NT2/D1 (cell line): Measurements from ENCODE around the gene KRT39.

Source experiments
- DNase-seq: peaks from one replicate; pipeline ENCODE4 v3.0.0-alpha.2; 2011; ENCODE audit warnings: low read depth, low spot score
- H3K27me3 ChIP-seq: 2 replicates; pipeline ENCODE4 v1.6.0; 2011; ENCODE audit warnings: mild to moderate bottlenecking; ENCODE audit not compliant: insufficient read length, insufficient read depth
- H3K36me3 ChIP-seq: 2 replicates; pipeline ENCODE4 v1.6.1; 2011; ENCODE audit warnings: mild to moderate bottlenecking, low read length, mixed read lengths; ENCODE audit not compliant: insufficient read depth, insufficient read length
- H3K4me1 ChIP-seq: 2 replicates; pipeline ENCODE4 v1.5.1; 2011; ENCODE audit not compliant: insufficient read depth, insufficient read length
- H3K4me3 ChIP-seq: 2 replicates; pipeline ENCODE4 v1.5.1; 2011; ENCODE audit warnings: low read depth; ENCODE audit not compliant: insufficient read length
- H3K9ac ChIP-seq: 2 replicates; pipeline ENCODE4 v1.6.0; 2011; ENCODE audit warnings: low read depth; ENCODE audit not compliant: insufficient read length
- H3K9me3 ChIP-seq: 2 replicates; pipeline ENCODE4 v1.5.1; 2011; ENCODE audit warnings: mild to moderate bottlenecking, low read length; ENCODE audit not compliant: insufficient read depth
- SUZ12 ChIP-seq: IDR thresholded peaks from 2 replicates; pipeline ENCODE4 v1.6.1; 2011; ENCODE audit not compliant: insufficient read length, insufficient read depth; ENCODE audit errors: extremely low read depth
- YY1 ChIP-seq: IDR thresholded peaks from 2 replicates; pipeline ENCODE4 v1.6.1; 2011; ENCODE audit not compliant: insufficient read length, insufficient read depth
- ZNF274 ChIP-seq: IDR thresholded peaks from 2 replicates; pipeline ENCODE4 v1.6.1; 2011; ENCODE audit warnings: mild to moderate bottlenecking, low read depth, low read length

The KRT39 gene

GRCh38 chr17:40981115-40981514 is 14.4 kb upstream of the KRT39 start:
- no peak overlapping the region for H3K9ac ChIP-seq
- H3K27me3 ChIP-seq = no peaks in the 10 kb centered on the region
- H3K9me3 ChIP-seq = no peaks in the 10 kb centered on the region
- H3K4me1 ChIP-seq = peaks cover 3% of the 10 kb centered on the region
- no peaks in the 10 kb centered on the region for H3K36me3 ChIP-seq
- no peak overlapping the region for H3K4me3 ChIP-seq
- no peak for TF ChIP-seq ZNF274
- TF ChIP-seq YY1 = no peak
- no peak for TF ChIP-seq SUZ12
- no peak for DNase-seq

- Histone ChIP-seq H3K36me3 (no peaks in the 10 kb centered on the region), H3K9me3 (no peaks in the 10 kb centered on the region), H3K4me3 (no peak overlapping the region), H3K27me3 (no peaks in the 10 kb centered on the region), H3K4me1 (peaks cover 3% of the 10 kb centered on the region), H3K9ac (no peak overlapping the region)
- TF ChIP-seq SUZ12 (no peak), YY1 (no peak), ZNF274 (no peak)
- DNase-seq = no peak
These were observed 13.8 kb upstream of the KRT39 start for GRCh38 chr17:40980596-40980995.

- DNase-seq = no peak
- peaks cover 3% of the 10 kb centered on the region for H3K4me1 ChIP-seq
- no peak overlapping the region for H3K9ac ChIP-seq
- H3K4me3 ChIP-seq = no peak overlapping the region
- no peaks in the 10 kb centered on the region for H3K9me3 ChIP-seq
- TF ChIP-seq ZNF274 = no peak
- TF ChIP-seq SUZ12 = no peak
- no peak for TF ChIP-seq YY1
- no peaks in the 10 kb centered on the region for H3K27me3 ChIP-seq
- H3K36me3 ChIP-seq = no peaks in the 10 kb centered on the region
These were observed 13.4 kb upstream of the KRT39 start for GRCh38 chr17:40980117-40980516.

GRCh38 chr17:40978575-40979151 is 11.9 kb upstream of the KRT39 start:
- no peak for TF ChIP-seq YY1
- no peak for TF ChIP-seq SUZ12
- TF ChIP-seq ZNF274 = no peak
- H3K4me3 ChIP-seq = no peak overlapping the region
- no peaks in the 10 kb centered on the region for H3K9me3 ChIP-seq
- DNase-seq = no peak
- no peak overlapping the region for H3K9ac ChIP-seq
- no peaks in the 10 kb centered on the region for H3K36me3 ChIP-seq
- H3K4me1 ChIP-seq = peaks cover 3% of the 10 kb centered on the region
- no peaks in the 10 kb centered on the region for H3K27me3 ChIP-seq

- Histone ChIP-seq H3K27me3 (no peaks in the 10 kb centered on the region), H3K9me3 (no peaks in the 10 kb centered on the region), H3K4me3 (no peak overlapping the region), H3K9ac (no peak overlapping the region), H3K36me3 (no peaks in the 10 kb centered on the region), H3K4me1 (peaks cover 1% of the 10 kb centered on the region)
- TF ChIP-seq ZNF274 (no peak), YY1 (no peak), SUZ12 (no peak)
- no peak for DNase-seq
These were observed 8.8 kb upstream of the KRT39 start for GRCh38 chr17:40975516-40975915.

- TF ChIP-seq SUZ12 (no peak), YY1 (no peak), ZNF274 (no peak)
- 0 out of 2 replicates have a peak, but pooled peaks cover 1% of the 10 kb centered on the region for H3K9me3 ChIP-seq
These were observed 7.6 kb upstream of the KRT39 start for GRCh38 chr17:40974366-40974765.

GRCh38 chr17:40967582-40967981 is 834 bp upstream of the KRT39 start:
- Histone ChIP-seq H3K9me3 (0 out of 2 replicates have a peak, but pooled peaks cover 6% of the 10 kb centered on the region), H3K27me3 (no peaks in the 10 kb centered on the region), H3K4me3 (no peak overlapping the region), H3K4me1 (no peaks in the 10 kb centered on the region), H3K36me3 (no peaks in the 10 kb centered on the region), H3K9ac (no peak overlapping the region)
- TF ChIP-seq ZNF274 = no peak
- no peak for TF ChIP-seq YY1
- TF ChIP-seq SUZ12 = no peak
- no peak for DNase-seq

More at GRCh38 chr17:40974366-40974765, 7.6 kb upstream of the KRT39 start:
- H3K4me3 ChIP-seq = no peak overlapping the region
- H3K4me1 ChIP-seq = no peaks in the 10 kb centered on the region
- no peaks in the 10 kb centered on the region for H3K27me3 ChIP-seq
- no peak for DNase-seq
- H3K36me3 ChIP-seq = no peaks in the 10 kb centered on the region
- no peak overlapping the region for H3K9ac ChIP-seq

GRCh38 chr17:40963838-40964237 is 2.9 kb downstream of the KRT39 start:
- no peaks in the 10 kb centered on the region for H3K9me3 ChIP-seq
- H3K36me3 ChIP-seq = no peaks in the 10 kb centered on the region
- no peaks in the 10 kb centered on the region for H3K4me1 ChIP-seq
- H3K9ac ChIP-seq = no peak overlapping the region
- H3K4me3 ChIP-seq = no peak overlapping the region
- DNase-seq = no peak
- TF ChIP-seq ZNF274 = no peak
- no peak for TF ChIP-seq SUZ12
- no peak for TF ChIP-seq YY1
- H3K27me3 ChIP-seq = no peaks in the 10 kb centered on the region
